H1 (cell line): ENCODE data around the gene MEF2C. TPM values are rescaled to one million over a fixed set of nuclear protein-coding genes. Genes with fewer than 3 reads are reported as not detected.

Experiments
- CTCF ChIA-PET: fragments of 300-600 bp; sonication (Branson Sonifier 250); formaldehyde crosslinking; loops from one replicate; lab custom pipeline; 2021; ENCODE audit not compliant: partially characterized antibody; lab: Charles Lee
- POLR2A ChIA-PET: fragments of 300-600 bp; sonication (Branson Sonifier 250); formaldehyde crosslinking; loops from one replicate; lab custom pipeline; 2021; ENCODE audit warnings: inconsistent platforms; ENCODE audit not compliant: partially characterized antibody; lab: Charles Lee
- DNase-seq, 2 experiments: peaks; one replicate each; pipeline versions ENCODE4 v3.0.0 to v3.0.0-alpha.2; 2010 to 2022; ENCODE audit warnings: low spot score in 2 of 2, low read depth in 1 of 2, mixed read lengths in 1 of 2
- FAIRE-seq: peaks from 2 replicates; lab custom pipeline; 2011; peaks lifted over from hg19 to GRCh38; lab: Jason Lieb, UNC
- H2AFZ ChIP-seq: 2 replicates; pipeline ENCODE4 v1.8.1; 2012; ENCODE audit warnings: low read length, inconsistent platforms
- H2AK5ac ChIP-seq: 2 replicates; pipeline ENCODE4 v1.6.1; 2013; ENCODE audit warnings: low read depth, low read length
- H2BK120ac ChIP-seq: replicated peaks from 2 replicates; pipeline ENCODE3; 2013; ENCODE audit warnings: low read depth, low read length, inconsistent platforms
- H2BK12ac ChIP-seq: 2 replicates; pipeline ENCODE4 v1.6.1; 2013; ENCODE audit warnings: low read depth, low read length
- H2BK15ac ChIP-seq: 2 replicates; pipeline ENCODE4 v1.6.1; 2013; ENCODE audit warnings: low read length
- H2BK20ac ChIP-seq: 2 replicates; pipeline ENCODE4 v1.6.1; 2013; ENCODE audit warnings: low read length
- H2BK5ac ChIP-seq: 2 replicates; pipeline ENCODE4 v1.6.1; 2013; ENCODE audit warnings: low read depth, low read length
- H3K14ac ChIP-seq: 2 replicates; pipeline ENCODE4 v1.6.1; 2013; ENCODE audit warnings: inconsistent platforms; ENCODE audit not compliant: insufficient read length
- H3K18ac ChIP-seq: 2 replicates; pipeline ENCODE4 v1.6.1; 2013; ENCODE audit warnings: low read length; ENCODE audit errors: extremely low read depth
- H3K23ac ChIP-seq: 2 replicates; pipeline ENCODE4 v1.6.1; 2013; ENCODE audit warnings: inconsistent platforms; ENCODE audit not compliant: insufficient read length
- H3K23me2 ChIP-seq: 2 replicates; pipeline ENCODE4 v1.6.1; 2013; ENCODE audit warnings: low read depth, low read length
- H3K27ac ChIP-seq: 2 replicates; pipeline ENCODE4 v1.6.1; 2011; ENCODE audit warnings: low read depth, low read length, inconsistent platforms
- H3K27me3 ChIP-seq, 4 experiments: replicated peaks in 1 of 4; 1 replicate in 1 of 4; 2 replicates in 3 of 4; pipeline versions ENCODE4 v1.6.1 to v1.8.1; 2011 to 2013; ENCODE audit warnings: low read length in 3 of 4, mild to moderate bottlenecking in 3 of 4, inconsistent platforms in 2 of 4, mixed read lengths in 2 of 4, moderate library complexity in 1 of 4; ENCODE audit not compliant: control insufficient read depth in 3 of 4, insufficient read depth in 3 of 4; ENCODE audit errors: extremely low read depth in 1 of 4
- H3K36me3 ChIP-seq, 4 experiments: 2 replicates each; pipeline versions ENCODE4 v1.6.1 to v1.8.1; 2011 to 2013; ENCODE audit warnings: mild to moderate bottlenecking in 4 of 4, low read length in 3 of 4, moderate library complexity in 2 of 4, control low read depth in 1 of 4, inconsistent platforms in 1 of 4; ENCODE audit not compliant: insufficient read depth in 4 of 4, control insufficient read depth in 2 of 4
- H3K4ac ChIP-seq: replicated peaks from 2 replicates; pipeline ENCODE3; 2013; ENCODE audit warnings: low read length, low read depth, mixed read lengths, inconsistent platforms; ENCODE audit not compliant: insufficient read length
- H3K4me1 ChIP-seq, 4 experiments: replicated peaks in 1 of 4; 1 replicate in 1 of 4; 2 replicates in 3 of 4; pipeline versions ENCODE4 v1.6.1 to v1.8.1; 2011 to 2013; ENCODE audit warnings: low read length in 3 of 4, inconsistent platforms in 2 of 4, mixed read lengths in 1 of 4; ENCODE audit not compliant: insufficient read depth in 4 of 4, control insufficient read depth in 3 of 4
- H3K4me2 ChIP-seq, 2 experiments: 2 replicates each; pipeline versions ENCODE4 v1.6.1 to v1.8.1; 2011 to 2013; ENCODE audit warnings: low read depth in 2 of 2, low read length in 2 of 2, control low read depth in 1 of 2, inconsistent platforms in 1 of 2, mild to moderate bottlenecking in 1 of 2; ENCODE audit not compliant: insufficient read depth in 1 of 2
- H3K4me3 ChIP-seq, 4 experiments: fragments of 200-600, 300-600 bp in 1 of 4; sonication (generic), shearing (Covaris generic), sonication (Bioruptor Twin) in 1 of 4; 2 replicates each; pipeline versions ENCODE4 v1.5.1 to v1.8.1; 2011 to 2016; ENCODE audit warnings: low read length in 4 of 4, low read depth in 3 of 4, control low read depth in 2 of 4, inconsistent platforms in 2 of 4, mild to moderate bottlenecking in 2 of 4, mixed read lengths in 1 of 4, moderate library complexity in 1 of 4; ENCODE audit not compliant: insufficient read depth in 2 of 4; ENCODE audit errors: extremely low read depth in 1 of 4
- H3K56ac ChIP-seq: replicated peaks from 2 replicates; pipeline ENCODE3; 2013; ENCODE audit warnings: low read depth, mild to moderate bottlenecking, mixed read lengths, low read length, inconsistent platforms; ENCODE audit not compliant: insufficient read length
- H3K79me1 ChIP-seq: 2 replicates; pipeline ENCODE4 v1.6.1; 2013; ENCODE audit warnings: low read depth, low read length, control low read depth
- H3K79me2 ChIP-seq, 2 experiments: 2 replicates each; pipeline versions ENCODE4 v1.6.1 to v1.8.1; 2012 to 2013; ENCODE audit warnings: low read length in 2 of 2, mild to moderate bottlenecking in 2 of 2, inconsistent platforms in 1 of 2; ENCODE audit not compliant: insufficient read depth in 2 of 2, control insufficient read depth in 1 of 2
- H3K9ac ChIP-seq, 4 experiments: replicated peaks in 1 of 4; 1 replicate in 1 of 4; 2 replicates in 3 of 4; pipeline versions ENCODE4 v1.6.1 to v1.8.1; 2011 to 2013; ENCODE audit warnings: low read depth in 3 of 4, low read length in 3 of 4, control low read depth in 2 of 4, mild to moderate bottlenecking in 2 of 4, moderate library complexity in 2 of 4, inconsistent platforms in 1 of 4; ENCODE audit errors: extremely low read depth in 1 of 4
- H3K9me3 ChIP-seq, 2 experiments: 2 replicates each; pipeline versions ENCODE4 v1.6.1 to v1.8.1; 2012 to 2013; ENCODE audit warnings: mild to moderate bottlenecking in 2 of 2, moderate library complexity in 2 of 2, control low read depth in 1 of 2, inconsistent platforms in 1 of 2, low read depth in 1 of 2, low read length in 1 of 2, mixed read lengths in 1 of 2; ENCODE audit not compliant: insufficient read depth in 2 of 2
- H4K20me1 ChIP-seq, 2 experiments: replicated peaks in 1 of 2; 2 replicates each; pipeline versions ENCODE3 to v1.8.1; 2011 to 2013; ENCODE audit warnings: inconsistent platforms in 2 of 2, low read length in 2 of 2, mild to moderate bottlenecking in 1 of 2; ENCODE audit not compliant: insufficient read depth in 2 of 2, control insufficient read depth in 1 of 2
- H4K5ac ChIP-seq: 2 replicates; pipeline ENCODE4 v1.6.1; 2013; ENCODE audit warnings: low read length, low read depth, mixed read lengths, inconsistent platforms; ENCODE audit not compliant: insufficient read length
- H4K8ac ChIP-seq: 2 replicates; pipeline ENCODE4 v1.8.0; 2013; ENCODE audit warnings: mild to moderate bottlenecking, moderate library complexity, low read length, inconsistent platforms; ENCODE audit not compliant: insufficient read depth; ENCODE audit errors: extremely low read depth
- H4K91ac ChIP-seq: replicated peaks from 2 replicates; pipeline ENCODE3; 2013; ENCODE audit warnings: low read length, mixed read lengths, inconsistent platforms; ENCODE audit not compliant: insufficient read length
- EZH2 ChIP-seq: fragments of 200-600 bp; sonication (generic); IDR thresholded peaks from 2 replicates; pipeline ENCODE4 v1.7.1; 2012; ENCODE audit warnings: low read depth, mild to moderate bottlenecking, moderate library complexity, low read length, inconsistent platforms; ENCODE audit not compliant: severe bottlenecking
- FOSL1 ChIP-seq: IDR thresholded peaks from 2 replicates; pipeline ENCODE4 v1.6.1; 2011; ENCODE audit warnings: mild to moderate bottlenecking, low read depth, low read length, moderate library complexity; ENCODE audit not compliant: insufficient read depth
- MAFK ChIP-seq: IDR thresholded peaks from 2 replicates; pipeline ENCODE4 v1.6.1; 2012; ENCODE audit warnings: low read depth, mild to moderate bottlenecking, improper control_type of control experiment, low read length
- NANOG ChIP-seq: IDR thresholded peaks from 2 replicates; pipeline ENCODE4 v1.6.1; 2011; ENCODE audit warnings: low read length, low read depth, mild to moderate bottlenecking, inconsistent platforms; ENCODE audit not compliant: insufficient read depth, poor library complexity, severe bottlenecking
- SP2 ChIP-seq: IDR thresholded peaks from 2 replicates; pipeline ENCODE4 v1.6.1; 2012; ENCODE audit warnings: mild to moderate bottlenecking, low read length, inconsistent platforms
- SUZ12 ChIP-seq: fragments of 200-600 bp; sonication (generic); IDR thresholded peaks from 2 replicates; pipeline ENCODE4 v1.6.1; 2012; ENCODE audit warnings: mild to moderate bottlenecking, inconsistent platforms, low read length, moderate library complexity, mixed read lengths
- ZNF274 ChIP-seq: IDR thresholded peaks from 2 replicates; pipeline ENCODE4 v1.7.0; 2012; ENCODE audit warnings: low read length, borderline replicate concordance; ENCODE audit errors: extremely low read depth
- WGBS, 2 experiments: shearing (Covaris generic) in 1 of 2; methylation state at CpG; one replicate each; pipeline versions ENCODE4 v1.1.6 to v1.1.7; 2013 to 2015; ENCODE audit warnings: low lambda C conversion rate in 2 of 2, mixed read lengths in 2 of 2, inconsistent platforms in 1 of 2, low coverage in 1 of 2, missing lambda C conversion rate in 1 of 2; ENCODE audit not compliant: insufficient replicate concordance in 2 of 2, insufficient coverage in 1 of 2, insufficient read length in 1 of 2; ENCODE audit errors: extremely low coverage in 1 of 2, missing lambda C conversion rate in 1 of 2; 5-methylcytosine and 5-hydroxymethylcytosine counted together
- polyA plus RNA-seq, 7 experiments: library from polyadenylated mRNA; depleted of rRNA in 3 of 7; stranded (reverse) in 5 of 7; unstranded in 2 of 7; fragments of >200 nt in 5 of 7; fragments of 200-250 nt in 2 of 7; gene quantifications; 1 replicate in 5 of 7; 2 replicates in 1 of 7; 4 replicates in 1 of 7; pipeline versions ENCODE4 v1.2.1 to v1.2.3, GENCODE V29; 2011 to 2013; ENCODE audit warnings: missing spikeins in 2 of 7, mixed read lengths in 2 of 7
- total RNA-seq: library from RNA; stranded (reverse); fragmentation: NEBNext Ultra II Directional; extraction: Animal tissue kit (Norgen Biotek cat#: 25700); gene quantifications from 2 replicates; pipeline ENCODE4 v1.2.1, GENCODE V29; 2021
- TF ChIP-seq, protein P1 (sequence below): IDR thresholded peaks from 2 replicates; pipeline ENCODE4 v1.6.1; 2012; ENCODE audit warnings: inconsistent platforms

MEF2C gene
- total and polyA plus RNA-seq, 2 of the 8 experiments (the other 6 are each of a cell fraction or from before 2014, with no cell fraction given) = 0.59 to 0.99 TPM

DNA sequence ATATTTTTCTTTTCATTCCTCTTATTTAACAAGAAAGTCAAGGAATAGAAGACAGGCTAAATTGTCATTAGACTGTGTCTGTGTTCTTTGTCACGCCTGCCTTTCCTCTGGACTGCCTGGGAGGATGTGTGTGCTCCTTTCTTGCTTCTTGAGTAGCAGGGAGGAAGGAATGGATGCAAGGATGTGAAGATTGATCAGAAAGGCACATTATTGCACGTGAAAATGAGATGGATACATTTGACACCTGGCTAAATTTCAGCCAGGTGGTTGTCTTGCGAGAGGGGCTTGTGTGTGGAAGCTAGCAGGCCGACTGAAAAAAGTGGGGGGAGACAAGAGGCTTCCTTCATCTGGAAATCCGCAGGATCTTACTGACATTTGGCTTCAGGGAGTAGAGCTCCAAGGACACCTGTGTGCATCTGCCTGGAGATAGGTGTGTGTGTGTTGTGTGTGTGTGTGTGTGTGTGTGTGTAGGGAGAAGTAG is 200.1 kb downstream of the MEF2C start:
- Histone ChIP-seq H3K36me3 (no peaks in the 10 kb centered on the region), H3K23me2 (peaks cover 17% of the 10 kb centered on the region), H3K4ac (no peak overlapping the region), H3K79me1 (no peaks in the 10 kb centered on the region), H3K14ac (no peak overlapping the region), H3K23ac (no peak overlapping the region), H2BK12ac (no peak overlapping the region), H2BK20ac (no peak overlapping the region; the same call in 1 of the 2 replicates), H3K9ac (no peak overlapping the region), H3K18ac (no peak overlapping the region), H3K4me1 (peaks cover 9 to 27% (median 17%) of the 10 kb centered on the region in 4 experiments), H2BK5ac (no peak overlapping the region), H3K27ac (no peak overlapping the region), H2AK5ac (no peak overlapping the region), H3K4me3 (no peak overlapping the region), H2BK15ac (no peak overlapping the region), H4K20me1 (peaks cover 7 to 16% of the 10 kb centered on the region in 2 experiments), H4K8ac (no peak overlapping the region), H3K56ac (no peak overlapping the region), H3K27me3 (peaks cover 65 to 98% (median 87%) of the 10 kb centered on the region in 4 experiments), H3K79me2 (no peaks in the 10 kb centered on the region), H2AFZ (no peak overlapping the region), H2BK120ac (no peak overlapping the region), H4K5ac (no peak overlapping the region), H4K91ac (no peak overlapping the region), H3K9me3 (no peaks in the 10 kb centered on the region), H3K4me2 (peak overlapping the region in 1 of 2 experiments; percentile 76; a peak in 1 of 4 replicates)
- no peak for FAIRE-seq
- ChIA-PET CTCF (interaction anchor here (0.7 to 6.4 kb wide), 13 partner anchors 9 to 901 kb away, joined by 3 to 63 read pairs (median 5); no protein-coding TSS in a partner anchor), POLR2A (interaction anchor here (0.8 to 3.2 kb wide), 3 partner anchors 9 to 537 kb away, joined by 3 to 13 read pairs (median 4); no protein-coding TSS in a partner anchor)
- DNase-seq = no peak
- WGBS, 2 experiments = 14% methylated on average over 5 of the region's 5 CpGs; no CpG with 5 or more reads in 1 of the 2 experiments
- TF ChIP-seq ZNF274 (no peak), FOSL1 (no peak), SP2 (no peak), NANOG (no peak), EZH2 (peak; percentile 25), SUZ12 (peak; percentile 73; the same call in 1 of the 2 replicates), MAFK (no peak)
- TF ChIP-seq, protein P1, sequence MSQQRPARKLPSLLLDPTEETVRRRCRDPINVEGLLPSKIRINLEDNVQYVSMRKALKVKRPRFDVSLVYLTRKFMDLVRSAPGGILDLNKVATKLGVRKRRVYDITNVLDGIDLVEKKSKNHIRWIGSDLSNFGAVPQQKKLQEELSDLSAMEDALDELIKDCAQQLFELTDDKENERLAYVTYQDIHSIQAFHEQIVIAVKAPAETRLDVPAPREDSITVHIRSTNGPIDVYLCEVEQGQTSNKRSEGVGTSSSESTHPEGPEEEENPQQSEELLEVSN = no peak
